GM12878 (cell line): ENCODE measurements around the gene STAG1. TPM values are rescaled to one million over a fixed set of nuclear protein-coding genes. Genes with fewer than 3 reads are reported as not detected.

Experiments
- ATAC-seq: fragments of 200-7000 bp; cut with Tn5 transposase; 3 replicates; pipeline ENCODE4 v1.9.1; 2020; ENCODE audit warnings: mild to moderate bottlenecking, moderate library complexity
- BruUV-seq: library from RNA; stranded (reverse); fragments of 400-500 nt; replicated peaks from 2 replicates; lab custom pipeline; 2021; lab: Mats Ljungman, UMichigan
- CTCF ChIA-PET: fragments of 300-600 bp; sonication (Branson Sonifier 250); formaldehyde crosslinking; extraction: SDS; loops from one replicate; lab custom pipeline; 2021; ENCODE audit warnings: inconsistent platforms; lab: Yijun Ruan, JAX
- POLR2A ChIA-PET: fragments of 350-600 bp; formaldehyde crosslinking; extraction: SDS; loops from one replicate; lab custom pipeline; 2021; ENCODE audit warnings: inconsistent platforms; lab: Charles Lee
- RAD21 ChIA-PET: fragments of 300-600 bp; sonication (Branson Sonifier 250); formaldehyde crosslinking; loops from one replicate; lab custom pipeline; 2023; ENCODE audit warnings: antibody characterized with exemption; ENCODE audit not compliant: unreplicated experiment; lab: Charles Lee
- SMC1A ChIA-PET: fragments of 300-600 bp; sonication (Branson Sonifier 250); formaldehyde crosslinking; loops from one replicate; lab custom pipeline; 2023; ENCODE audit not compliant: unreplicated experiment, uncharacterized antibody; lab: Charles Lee
- DNase-seq: peaks from one replicate; pipeline ENCODE4 v3.0.0-alpha.2; 2011; ENCODE audit warnings: low read depth, low spot score
- FAIRE-seq: peaks from 3 replicates; lab custom pipeline; 2011; peaks lifted over from hg19 to GRCh38; lab: Jason Lieb, UNC
- H2AFZ ChIP-seq: 2 replicates; pipeline ENCODE4 v1.6.0; 2011; ENCODE audit warnings: low read depth, low read length, control low read depth; ENCODE audit not compliant: control insufficient read depth
- H3K27ac ChIP-seq: 2 replicates; pipeline ENCODE4 v1.5.1; 2011; ENCODE audit warnings: control low read depth; ENCODE audit not compliant: control insufficient read depth, insufficient read depth
- H3K27me3 ChIP-seq, 2 experiments: replicated peaks in 1 of 2; 2 replicates each; pipeline versions ENCODE4 v1.6.0 to v1.6.1; 2011; ENCODE audit warnings: low read length in 1 of 2; ENCODE audit not compliant: control insufficient read depth in 2 of 2, insufficient read depth in 2 of 2
- H3K36me3 ChIP-seq, 2 experiments: 2 replicates each; pipeline ENCODE4 v1.5.1; 2011; ENCODE audit warnings: low read length in 1 of 2; ENCODE audit not compliant: control insufficient read depth in 2 of 2, insufficient read depth in 2 of 2
- H3K4me1 ChIP-seq: 2 replicates; pipeline ENCODE4 v1.6.1; 2011; ENCODE audit warnings: mild to moderate bottlenecking, low read length, moderate library complexity, mixed read lengths; ENCODE audit not compliant: control insufficient read depth, insufficient read depth
- H3K4me2 ChIP-seq: 2 replicates; pipeline ENCODE4 v1.6.0; 2011; ENCODE audit warnings: control low read depth; ENCODE audit not compliant: control insufficient read depth, insufficient read depth
- H3K4me3 ChIP-seq: fragments of 200-600 bp; sonication (generic); 2 replicates; pipeline ENCODE4 v1.5.1; 2016
- H3K79me2 ChIP-seq: 2 replicates; pipeline ENCODE4 v1.6.0; 2011; ENCODE audit warnings: low read length; ENCODE audit not compliant: control insufficient read depth, insufficient read depth
- H3K9ac ChIP-seq: 2 replicates; pipeline ENCODE4 v1.8.0; 2011; ENCODE audit warnings: low read length, control low read depth, mixed read lengths; ENCODE audit not compliant: control insufficient read depth, insufficient read depth
- H3K9me3 ChIP-seq: replicated peaks from 3 replicates; pipeline ENCODE4 v1.5.1; 2011; ENCODE audit warnings: mild to moderate bottlenecking, low read length; ENCODE audit not compliant: control insufficient read depth, insufficient read depth
- H4K20me1 ChIP-seq: 2 replicates; pipeline ENCODE4 v1.6.0; 2011; ENCODE audit not compliant: control insufficient read depth, insufficient read depth
- ATF7 ChIP-seq: fragments of 450-650 bp; IDR thresholded peaks from 2 replicates; pipeline ENCODE4 v1.6.1; 2016; ENCODE audit warnings: low read depth, mild to moderate bottlenecking
- GABPA ChIP-seq: IDR thresholded peaks from 2 replicates; pipeline ENCODE4 v1.6.1; 2014; ENCODE audit warnings: antibody characterized with exemption, low read depth, mild to moderate bottlenecking, inconsistent platforms
- MEF2B ChIP-seq: fragments of 450-650 bp; IDR thresholded peaks from 2 replicates; pipeline ENCODE4 v1.6.1; 2018; ENCODE audit warnings: mild to moderate bottlenecking, moderate library complexity; ENCODE audit not compliant: partially characterized antibody, poor library complexity, severe bottlenecking
- MTA2 ChIP-seq: fragments of 450-650 bp; IDR thresholded peaks from 2 replicates; pipeline ENCODE4 v1.6.1; 2016; ENCODE audit warnings: low read depth, mild to moderate bottlenecking, moderate library complexity
- RAD51 ChIP-seq: fragments of 450-650 bp; IDR thresholded peaks from 2 replicates; pipeline ENCODE4 v1.6.1; 2016; ENCODE audit warnings: moderate library complexity, mild to moderate bottlenecking, inconsistent platforms
- RUNX3 ChIP-seq: IDR thresholded peaks from 2 replicates; pipeline ENCODE4 v1.6.1; 2012; ENCODE audit warnings: low read length, inconsistent platforms
- ZNF217 ChIP-seq: fragments of 450-650 bp; IDR thresholded peaks from 2 replicates; pipeline ENCODE4 v1.6.1; 2017; ENCODE audit warnings: antibody characterized with exemption, mild to moderate bottlenecking
- WGBS: methylation state at CpG from one replicate; pipeline ENCODE4 v1.1.6; 2016; ENCODE audit warnings: low lambda C conversion rate; ENCODE audit not compliant: insufficient replicate concordance, insufficient coverage; ENCODE audit errors: missing lambda C conversion rate; 5-methylcytosine and 5-hydroxymethylcytosine counted together
- in situ Hi-C: fragments of 300-500 bp; cut with MboI; formaldehyde crosslinking; loops from 9 replicates; pipeline ENCODE4 v1.14.3; 2018; ENCODE audit warnings: mixed read lengths
- intact Hi-C: fragments of 100-400 bp; cut with micrococcal nuclease; formaldehyde crosslinking; loops from one replicate; pipeline ENCODE4 v1.14.2; 2022; ENCODE audit not compliant: unreplicated experiment
- polyA plus RNA-seq, 11 experiments: library from polyadenylated mRNA; depleted of rRNA in 4 of 11; unstranded in 6 of 11; stranded (reverse) in 5 of 11; fragments of >200 nt; fragmentation: Nextera tagmentation in 4 of 11; fragmentation: Illumina TruSeq in 1 of 11; extraction: Ambion mirVana in 4 of 11; extraction: Trizol in 1 of 11; gene quantifications; 1 replicate in 1 of 11; 2 replicates in 10 of 11; pipeline versions ENCODE4 v1.2.1 to v1.2.3, GENCODE V29; 2011 to 2016; ENCODE audit warnings: inconsistent platforms in 2 of 11, missing spikeins in 2 of 11, low read depth in 1 of 11
- total RNA-seq, 4 experiments: library from RNA; depleted of rRNA in 3 of 4; stranded (reverse); fragments of >200 nt in 3 of 4; fragmentation: Illumina TruSeq in 1 of 4; extraction: Trizol in 1 of 4; gene quantifications; 2 replicates each; pipeline versions ENCODE4 v1.2.1 to v1.2.3, GENCODE V29; 2013 to 2021
- TF ChIP-seq, protein P1 (sequence below): IDR thresholded peaks from 2 replicates; pipeline ENCODE4 v1.6.1; 2011; ENCODE audit warnings: mild to moderate bottlenecking, low read depth, low read length, moderate library complexity; ENCODE audit not compliant: insufficient replicate concordance
- TF ChIP-seq, protein P2 (sequence below): fragments of 450-650 bp; IDR thresholded peaks from 2 replicates; pipeline ENCODE4 v1.6.1; 2017; ENCODE audit warnings: low read depth, mild to moderate bottlenecking, moderate library complexity

STAG1 gene
- total and polyA plus RNA-seq, 10 of the 15 experiments (the other 5 are each of a cell fraction or from before 2014, with no cell fraction given) = 4.4 to 30.1 (median 20.2) TPM

DNA sequence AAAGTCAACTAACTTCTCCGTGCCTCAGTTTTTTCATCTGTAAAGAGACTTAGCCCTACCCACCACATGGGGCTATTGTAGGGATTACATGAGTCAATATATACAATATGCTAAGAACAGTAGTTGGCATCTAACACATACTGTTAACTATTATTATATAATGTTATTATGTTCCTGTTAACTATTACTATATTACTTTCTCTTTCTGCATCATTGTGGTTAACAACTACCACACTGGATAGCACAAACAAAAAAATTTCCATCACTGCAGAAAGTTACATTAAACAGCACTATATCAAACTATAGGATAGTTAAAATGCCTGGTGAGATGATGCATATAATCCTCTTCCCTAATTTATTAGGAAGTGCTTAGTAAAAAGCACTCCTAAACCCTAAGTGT, 23.7 kb downstream of the STAG1 start:
- Histone ChIP-seq H3K36me3 (no peaks in the 10 kb centered on the region), H3K4me1 (peaks cover 30% of the 10 kb centered on the region), H4K20me1 (0 out of 2 replicates have a peak, but pooled peaks cover 3% of the 10 kb centered on the region), H3K79me2 (peaks cover 78% of the 10 kb centered on the region), H3K27ac (no peak overlapping the region), H3K4me3 (no peak overlapping the region), H3K9me3 (no peaks in the 10 kb centered on the region), H3K27me3 (no peaks in the 10 kb centered on the region), H2AFZ (no peak overlapping the region), H3K9ac (no peak overlapping the region), H3K4me2 (no peak overlapping the region)
- in situ Hi-C loops (no loop called here), intact Hi-C loops (no loop called here)
- CTCF ChIA-PET = interaction anchor here (1.1 kb wide), 1 partner anchor 24 kb away, joined by 7 read pairs; the partner anchor contains the start of gene STAG1
- ATAC-seq (peak; percentile 66), DNase-seq (no peak), FAIRE-seq (no peak)
- SMC1A ChIA-PET = interaction anchor here (1.2 to 2.6 kb wide), 4 partner anchors 18 to 285 kb away, joined by 3 to 15 read pairs (median 8); partner anchors contain the start of gene STAG1
- no TSS peak for BruUV-seq
- TF ChIP-seq RAD51 (0 out of 2 replicates have a peak, but pooled peaks have one; percentile 10), ATF7 (peak; percentile 35; the same call in 1 of the 2 replicates), RUNX3 (peak; percentile 28; the same call in 1 of the 2 replicates), MTA2 (peak; percentile 63; the same call in 1 of the 2 replicates), GABPA (no peak), MEF2B (peak; percentile 21), ZNF217 (peak; percentile 65)
- TF ChIP-seq, protein P1, sequence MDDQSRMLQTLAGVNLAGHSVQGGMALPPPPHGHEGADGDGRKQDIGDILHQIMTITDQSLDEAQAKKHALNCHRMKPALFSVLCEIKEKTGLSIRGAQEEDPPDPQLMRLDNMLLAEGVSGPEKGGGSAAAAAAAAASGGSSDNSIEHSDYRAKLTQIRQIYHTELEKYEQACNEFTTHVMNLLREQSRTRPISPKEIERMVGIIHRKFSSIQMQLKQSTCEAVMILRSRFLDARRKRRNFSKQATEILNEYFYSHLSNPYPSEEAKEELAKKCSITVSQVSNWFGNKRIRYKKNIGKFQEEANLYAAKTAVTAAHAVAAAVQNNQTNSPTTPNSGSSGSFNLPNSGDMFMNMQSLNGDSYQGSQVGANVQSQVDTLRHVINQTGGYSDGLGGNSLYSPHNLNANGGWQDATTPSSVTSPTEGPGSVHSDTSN = no peak
- TF ChIP-seq, protein P2, sequence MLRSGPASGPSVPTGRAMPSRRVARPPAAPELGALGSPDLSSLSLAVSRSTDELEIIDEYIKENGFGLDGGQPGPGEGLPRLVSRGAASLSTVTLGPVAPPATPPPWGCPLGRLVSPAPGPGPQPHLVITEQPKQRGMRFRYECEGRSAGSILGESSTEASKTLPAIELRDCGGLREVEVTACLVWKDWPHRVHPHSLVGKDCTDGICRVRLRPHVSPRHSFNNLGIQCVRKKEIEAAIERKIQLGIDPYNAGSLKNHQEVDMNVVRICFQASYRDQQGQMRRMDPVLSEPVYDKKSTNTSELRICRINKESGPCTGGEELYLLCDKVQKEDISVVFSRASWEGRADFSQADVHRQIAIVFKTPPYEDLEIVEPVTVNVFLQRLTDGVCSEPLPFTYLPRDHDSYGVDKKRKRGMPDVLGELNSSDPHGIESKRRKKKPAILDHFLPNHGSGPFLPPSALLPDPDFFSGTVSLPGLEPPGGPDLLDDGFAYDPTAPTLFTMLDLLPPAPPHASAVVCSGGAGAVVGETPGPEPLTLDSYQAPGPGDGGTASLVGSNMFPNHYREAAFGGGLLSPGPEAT = peak; percentile 44; the same call in 1 of the 2 replicates
- RAD21 ChIA-PET = interaction anchor here (2.9 kb wide), 1 partner anchor 21 kb away, joined by 20 read pairs; no protein-coding TSS in a partner anchor
- POLR2A ChIA-PET = no interaction called here
- 96% methylated on average over 1 of the region's 1 CpG for WGBS
